ENCODE measurements around the gene PPL. TPM values are rescaled to one million over a fixed set of nuclear protein-coding genes. Genes with fewer than 3 reads are reported as not detected.

The PPL gene
- total RNA-seq, 1 donor from 2014 or later = 21.0 TPM

- H3K4me3 ChIP-seq (ENCODE audit: low read depth, low read length) = no peak overlapping the region
Observed at GRCh38 chr16:4864728-4865127, 72.2 kb downstream of the PPL start.

GRCh38 chr16:4862639-4863038, 74.3 kb downstream of the PPL start:
- TF ChIP-seq CTCF (conservative IDR thresholded peaks at IDR 0.05; ENCODE audit: low read depth, low read length) = no peak
- H3K4me3 ChIP-seq (ENCODE audit: low read depth, low read length) = no peak overlapping the region
- no peak for DNase-seq (ENCODE audit: low read depth)

More at GRCh38 chr16:4864728-4865127, 72.2 kb downstream of the PPL start:
- TF ChIP-seq CTCF (conservative IDR thresholded peaks at IDR 0.05; ENCODE audit: low read depth, low read length) = no peak
- no peak for DNase-seq (ENCODE audit: low read depth)

GRCh38 chr16:4860727-4861342, 76.1 kb downstream of the PPL start:
- no peak overlapping the region for H3K4me3 ChIP-seq (ENCODE audit: low read depth, low read length)
- TF ChIP-seq CTCF (conservative IDR thresholded peaks at IDR 0.05; ENCODE audit: low read depth, low read length) = no peak
- no peak for DNase-seq (ENCODE audit: low read depth)

- no peak for TF ChIP-seq CTCF (conservative IDR thresholded peaks at IDR 0.05; ENCODE audit: low read depth, low read length)
- no peak for DNase-seq (ENCODE audit: low read depth)
- no peak overlapping the region for H3K4me3 ChIP-seq (ENCODE audit: low read depth, low read length)
Observed at GRCh38 chr16:4859900-4860255, 77.1 kb downstream of the PPL start.

GRCh38 chr16:4859190-4859899, 77.6 kb downstream of the PPL start:
- TF ChIP-seq CTCF (conservative IDR thresholded peaks at IDR 0.05; ENCODE audit: low read depth, low read length) = no peak
- DNase-seq (ENCODE audit: low read depth) = no peak
- no peak overlapping the region for H3K4me3 ChIP-seq (ENCODE audit: low read depth, low read length)

GRCh38 chr16:4855804-4856203, 81.1 kb downstream of the PPL start:
- no peak for TF ChIP-seq CTCF (conservative IDR thresholded peaks at IDR 0.05; ENCODE audit: low read depth, low read length)
- no peak overlapping the region for H3K4me3 ChIP-seq (ENCODE audit: low read depth, low read length)
- DNase-seq (ENCODE audit: low read depth) = no peak

GRCh38 chr16:4855371-4855770, 81.6 kb downstream of the PPL start:
- H3K4me3 ChIP-seq (ENCODE audit: low read depth, low read length) = no peak overlapping the region
- DNase-seq (ENCODE audit: low read depth) = no peak
- no peak for TF ChIP-seq CTCF (conservative IDR thresholded peaks at IDR 0.05; ENCODE audit: low read depth, low read length)
